ENCODE data around the gene TMEM63C. TPM values are rescaled to one million over a fixed set of nuclear protein-coding genes. Genes with fewer than 3 reads are reported as not detected.
A peak's percentile ranks its signal among the peaks of the same experiment; 100 is the strongest.

Gene TMEM63C
- total RNA-seq, 2 experiments from 2014 or later, result 0.31 to 0.72 TPM

DNA sequence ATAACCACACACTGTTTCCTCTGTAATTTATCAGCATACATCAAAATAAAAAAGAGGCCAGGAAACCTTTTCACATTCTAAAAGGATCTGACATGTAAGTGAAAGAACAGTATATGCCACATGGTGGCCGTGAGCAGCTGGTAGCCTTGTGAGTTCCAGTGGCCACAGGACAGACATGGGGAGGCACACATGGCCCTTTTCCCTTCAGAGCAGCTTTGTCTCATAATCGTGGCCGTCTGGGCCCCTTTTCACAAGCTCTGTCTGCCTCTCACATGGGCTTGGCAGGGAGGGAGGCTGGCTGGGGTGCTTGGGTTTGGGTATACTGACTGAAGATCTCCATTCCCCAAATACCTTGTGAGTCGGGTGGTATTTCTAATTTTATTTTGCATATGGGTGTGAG is 38.5 kb upstream of the TMEM63C start:
- Mint-ChIP-seq H3K4me1 (ENCODE audit: low read depth) (peaks cover 20% of the 10 kb centered on the region), H3K27me3 (ENCODE audit: low read depth) (peaks cover 73% of the 10 kb centered on the region), H3K9me3 (no peaks in the 10 kb centered on the region), H3K27ac (no peak overlapping the region), H3K4me3 (no peak overlapping the region), H3K36me3 (ENCODE audit: low read depth) (no peaks in the 10 kb centered on the region)
- intact Hi-C loops (cut with micrococcal nuclease), result no loop called here
- DNase-seq, result no peak
- CTCF ChIA-PET, result interaction anchor here (0.8 to 2.9 kb wide), 5 partner anchors 8 to 173 kb away, joined by 3 to 17 read pairs (median 10); no protein-coding TSS in a partner anchor

DNA sequence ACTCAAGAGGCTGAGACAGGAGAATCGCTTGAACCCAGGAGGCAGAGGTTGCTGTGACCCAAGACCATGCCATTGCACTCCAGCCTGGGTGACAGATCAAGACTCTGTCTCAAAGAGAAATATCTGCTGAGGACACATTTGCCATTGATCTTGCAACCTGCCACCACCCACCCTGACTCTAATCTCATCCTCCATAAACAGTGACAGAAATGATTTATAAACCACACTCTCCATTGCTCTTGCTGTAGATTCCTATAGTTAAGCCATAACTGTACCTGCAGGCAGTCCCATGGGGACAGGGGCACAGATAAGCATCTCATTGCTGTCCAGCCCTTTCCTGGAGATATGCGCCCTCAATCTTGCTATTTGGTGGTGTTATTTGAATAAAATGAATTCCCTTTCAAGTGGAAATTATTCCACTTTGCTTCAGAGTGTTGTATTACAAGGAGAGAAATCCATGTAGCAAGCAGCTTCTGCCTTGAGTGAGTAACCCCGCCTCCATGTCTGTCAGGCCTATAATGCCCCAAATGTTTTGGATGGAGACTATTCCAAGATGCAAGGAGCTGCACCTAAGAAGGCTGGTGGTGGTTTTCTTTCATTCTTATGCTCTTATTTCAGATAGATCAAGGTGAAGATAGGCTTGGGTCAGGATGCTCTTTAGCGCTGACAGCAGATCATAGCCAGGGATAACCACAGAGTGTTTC is 37.0 kb upstream of the TMEM63C start:
- no peak overlapping the region for H3K27ac Mint-ChIP-seq
- H3K4me3 Mint-ChIP-seq, result no peak overlapping the region
- intact Hi-C loops (cut with micrococcal nuclease), result no loop called here
- H3K36me3 Mint-ChIP-seq (ENCODE audit: low read depth), result no peaks in the 10 kb centered on the region
- H3K4me1 Mint-ChIP-seq (ENCODE audit: low read depth), result peaks cover 14% of the 10 kb centered on the region
- H3K9me3 Mint-ChIP-seq, result no peaks in the 10 kb centered on the region
- peaks cover 65% of the 10 kb centered on the region for H3K27me3 Mint-ChIP-seq (ENCODE audit: low read depth)
- no peak for DNase-seq
- CTCF ChIA-PET, result interaction anchor here (2.2 to 2.9 kb wide), 2 partner anchors 10 to 171 kb away, joined by 10 read pairs; no protein-coding TSS in a partner anchor

DNA sequence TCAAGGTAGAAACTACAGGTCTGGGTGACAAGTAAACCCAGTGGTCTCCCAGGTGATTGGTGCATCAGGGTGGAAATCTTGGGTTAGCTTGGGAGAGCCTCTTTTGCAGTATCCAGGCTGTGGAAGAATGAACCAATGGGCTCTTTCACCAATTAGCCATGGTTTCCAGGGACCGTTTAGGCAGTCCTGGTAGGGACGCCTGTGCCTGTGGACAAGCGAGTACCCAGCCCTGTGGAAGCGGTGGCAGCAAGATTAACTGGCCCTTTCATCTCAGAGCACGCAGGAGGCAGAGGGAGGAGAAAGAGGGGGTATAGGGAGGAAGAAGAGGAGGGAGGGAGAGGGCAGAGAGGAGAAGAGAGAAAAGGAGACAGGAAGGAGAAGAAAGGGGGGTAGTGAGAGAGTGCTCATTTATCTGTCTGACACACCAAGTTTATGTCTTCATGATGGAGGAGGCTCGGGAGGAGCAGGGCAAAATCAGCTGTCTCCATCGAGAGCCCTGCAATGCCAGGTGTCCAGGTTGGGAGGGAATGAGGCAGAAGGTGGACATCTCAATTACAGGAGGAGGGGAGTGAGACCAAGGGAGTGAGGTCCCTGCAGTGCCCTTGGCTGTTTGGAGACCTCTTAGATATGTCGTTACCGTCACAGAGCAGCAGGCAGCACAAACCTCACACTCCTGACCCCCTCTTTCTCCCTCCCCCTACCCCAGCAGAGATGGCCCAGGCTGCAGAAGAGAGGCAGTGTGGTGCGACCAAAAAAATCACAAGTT is 35.4 kb upstream of the TMEM63C start:
- Mint-ChIP-seq H3K27me3 (ENCODE audit: low read depth) (peaks cover 55% of the 10 kb centered on the region), H3K4me3 (no peak overlapping the region), H3K27ac (no peak overlapping the region), H3K9me3 (no peaks in the 10 kb centered on the region), H3K4me1 (ENCODE audit: low read depth) (peaks cover 4% of the 10 kb centered on the region), H3K36me3 (ENCODE audit: low read depth) (no peaks in the 10 kb centered on the region)
- no peak for DNase-seq
- CTCF ChIA-PET, result interaction anchor here (1.1 to 1.5 kb wide), 3 partner anchors 22 to 170 kb away, joined by 3 to 10 read pairs (median 4); no protein-coding TSS in a partner anchor
- intact Hi-C loops (cut with micrococcal nuclease), result no loop called here

DNA sequence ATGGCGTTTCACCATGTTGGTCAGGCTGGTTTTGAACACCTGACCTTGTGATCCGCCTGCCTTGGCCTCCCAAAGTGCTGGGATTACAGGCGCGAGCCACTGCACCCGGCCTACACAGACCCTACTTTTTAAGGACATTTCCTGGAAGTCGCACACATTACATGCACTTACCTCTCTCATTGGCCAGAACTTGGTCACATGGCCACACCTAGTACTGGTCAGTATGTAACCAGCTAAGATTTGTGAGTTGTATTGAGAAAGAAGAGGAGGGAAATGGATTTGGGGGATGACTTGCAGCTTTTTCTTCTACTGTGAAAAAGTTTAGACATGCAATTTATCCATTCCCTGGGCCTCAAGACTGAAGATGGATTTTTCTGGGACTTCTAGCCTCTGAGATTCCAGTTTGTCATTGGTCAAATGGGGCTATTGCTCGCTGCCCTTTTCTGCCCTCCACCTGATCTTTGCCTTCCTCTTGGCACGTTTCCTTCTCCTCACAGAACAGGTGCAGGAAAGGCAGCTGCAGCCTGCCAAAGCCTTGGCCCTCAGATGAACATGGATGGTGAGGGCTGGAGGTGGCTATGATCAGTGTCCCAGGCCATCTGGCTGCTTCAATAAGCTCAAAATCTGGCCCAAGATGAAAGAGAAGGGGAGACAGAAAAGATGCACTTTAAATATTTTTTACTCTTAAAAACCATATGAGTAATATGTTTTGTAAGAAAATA is 32.9 kb upstream of the TMEM63C start:
- intact Hi-C loops (cut with micrococcal nuclease), result no loop called here
- no peaks in the 10 kb centered on the region for H3K36me3 Mint-ChIP-seq (ENCODE audit: low read depth)
- H3K27me3 Mint-ChIP-seq (ENCODE audit: low read depth), result peaks cover 46% of the 10 kb centered on the region

DNA sequence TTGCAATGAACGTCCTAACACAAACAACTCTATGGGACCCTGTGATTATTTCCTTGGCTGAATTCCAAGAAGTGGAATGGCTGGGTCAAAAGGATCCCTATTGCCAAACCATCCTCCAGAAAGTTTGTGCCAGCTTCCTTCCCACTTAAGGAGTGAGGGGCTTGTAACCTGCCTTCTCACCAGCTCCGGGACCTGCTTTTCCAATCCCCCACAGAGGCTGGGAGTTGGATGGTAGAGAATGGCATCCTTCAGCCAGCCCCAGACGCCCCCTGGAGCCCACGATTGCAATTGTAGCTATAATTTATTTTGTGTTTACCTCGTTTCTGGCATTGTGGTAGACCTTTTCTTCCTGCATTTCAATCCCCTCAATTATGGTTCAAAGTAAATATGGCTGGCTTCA is 30.4 kb upstream of the TMEM63C start:
- no peak overlapping the region for H3K27ac Mint-ChIP-seq
- H3K4me3 Mint-ChIP-seq, result no peak overlapping the region
- no peaks in the 10 kb centered on the region for H3K36me3 Mint-ChIP-seq (ENCODE audit: low read depth)
- no peaks in the 10 kb centered on the region for H3K9me3 Mint-ChIP-seq
- peaks cover 32% of the 10 kb centered on the region for H3K27me3 Mint-ChIP-seq (ENCODE audit: low read depth)
- intact Hi-C loops (cut with micrococcal nuclease), result loop anchor here (5.0 kb wide), 1 partner anchor 401 kb away; no protein-coding TSS in a partner anchor
- H3K4me1 Mint-ChIP-seq (ENCODE audit: low read depth), result no peaks in the 10 kb centered on the region
- DNase-seq, result peak; percentile 26
- CTCF ChIA-PET, result interaction anchor here (0.5 to 8.1 kb wide), 19 partner anchors 8 to 446 kb away, joined by 3 to 119 read pairs (median 4); no protein-coding TSS in a partner anchor

More for the DNA sequence above, 32.9 kb upstream of the TMEM63C start:
- no peak for DNase-seq
- H3K9me3 Mint-ChIP-seq, result no peaks in the 10 kb centered on the region
- H3K27ac Mint-ChIP-seq, result no peak overlapping the region
- CTCF ChIA-PET, result interaction anchor here (1.4 to 8.1 kb wide), 7 partner anchors 13 to 273 kb away, joined by 3 to 119 read pairs (median 6); no protein-coding TSS in a partner anchor
- H3K4me3 Mint-ChIP-seq, result no peak overlapping the region
- no peaks in the 10 kb centered on the region for H3K4me1 Mint-ChIP-seq (ENCODE audit: low read depth)

DNA sequence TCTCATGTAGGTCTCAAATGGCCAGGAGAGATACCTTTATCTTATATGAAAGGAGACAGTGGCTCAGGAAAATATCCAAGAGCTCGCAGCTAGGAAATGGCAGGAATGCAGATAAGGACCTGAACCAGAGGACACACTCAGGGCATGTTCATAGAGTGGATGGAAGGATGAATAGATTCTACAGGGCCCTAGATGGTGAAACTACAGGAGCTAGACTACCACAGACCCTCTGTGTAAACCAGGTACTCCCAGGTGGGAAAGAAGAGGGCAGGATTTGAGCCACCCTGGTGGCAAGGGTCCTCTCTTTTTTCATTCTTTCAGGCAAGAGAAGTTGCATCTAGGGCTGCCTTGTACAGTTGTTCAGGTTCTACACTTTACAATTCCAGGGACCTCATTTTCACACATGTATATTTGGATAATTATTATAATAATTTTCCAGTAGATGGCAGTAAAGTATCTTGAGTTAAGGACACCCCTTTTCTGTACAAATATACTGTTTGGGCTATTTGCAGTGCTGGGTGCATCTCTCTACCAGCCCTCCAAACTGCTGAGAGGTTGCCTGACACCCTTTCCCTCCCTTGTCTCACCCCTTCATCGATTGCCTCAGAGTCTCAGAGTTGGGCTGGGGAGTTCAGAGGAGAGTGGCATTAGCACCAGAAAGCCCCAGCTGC is 29.5 kb upstream of the TMEM63C start:
- no peaks in the 10 kb centered on the region for H3K36me3 Mint-ChIP-seq (ENCODE audit: low read depth)
- H3K9me3 Mint-ChIP-seq, result no peaks in the 10 kb centered on the region
- CTCF ChIA-PET, result interaction anchor here (0.5 to 8.1 kb wide), 28 partner anchors 9 to 446 kb away, joined by 3 to 119 read pairs (median 4); no protein-coding TSS in a partner anchor
- intact Hi-C loops (cut with micrococcal nuclease), result loop anchor here (1.0 to 5.0 kb wide), 3 partner anchors 61 to 400 kb away; no protein-coding TSS in a partner anchor
- H3K4me1 Mint-ChIP-seq (ENCODE audit: low read depth), result no peaks in the 10 kb centered on the region
- H3K27me3 Mint-ChIP-seq (ENCODE audit: low read depth), result peaks cover 25% of the 10 kb centered on the region
- DNase-seq, result no peak
- no peak overlapping the region for H3K4me3 Mint-ChIP-seq
- no peak overlapping the region for H3K27ac Mint-ChIP-seq

DNA sequence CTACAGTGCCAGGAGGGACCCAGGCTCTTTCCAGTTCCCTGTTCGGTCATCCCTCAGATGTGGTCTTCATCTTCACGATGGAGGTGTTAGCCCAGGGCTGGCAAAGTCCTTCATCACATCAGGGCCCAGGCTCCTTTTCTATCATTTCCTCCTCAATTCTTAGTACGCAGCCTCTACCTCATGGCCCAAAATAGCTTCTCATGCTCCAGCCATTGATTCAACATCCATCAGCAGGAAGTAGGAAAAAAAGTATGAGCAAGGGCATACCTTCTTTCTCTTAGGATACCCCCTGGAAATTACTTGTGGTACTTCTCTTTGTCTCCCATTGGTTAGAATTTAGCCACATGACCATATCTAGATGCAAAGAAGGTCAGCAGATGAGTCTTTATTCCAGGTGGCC is 27.8 kb upstream of the TMEM63C start:
- Mint-ChIP-seq H3K36me3 (ENCODE audit: low read depth) (no peaks in the 10 kb centered on the region), H3K4me1 (ENCODE audit: low read depth) (no peaks in the 10 kb centered on the region), H3K9me3 (no peaks in the 10 kb centered on the region), H3K27me3 (ENCODE audit: low read depth) (peaks cover 29% of the 10 kb centered on the region), H3K27ac (no peak overlapping the region), H3K4me3 (no peak overlapping the region)
- CTCF ChIA-PET, result interaction anchor here (0.7 to 8.1 kb wide), 8 partner anchors 11 to 636 kb away, joined by 3 to 119 read pairs (median 8); no protein-coding TSS in a partner anchor
- DNase-seq, result no peak
- intact Hi-C loops (cut with micrococcal nuclease), result loop anchor here (5.0 kb wide), 1 partner anchor 398 kb away; no protein-coding TSS in a partner anchor

DNA sequence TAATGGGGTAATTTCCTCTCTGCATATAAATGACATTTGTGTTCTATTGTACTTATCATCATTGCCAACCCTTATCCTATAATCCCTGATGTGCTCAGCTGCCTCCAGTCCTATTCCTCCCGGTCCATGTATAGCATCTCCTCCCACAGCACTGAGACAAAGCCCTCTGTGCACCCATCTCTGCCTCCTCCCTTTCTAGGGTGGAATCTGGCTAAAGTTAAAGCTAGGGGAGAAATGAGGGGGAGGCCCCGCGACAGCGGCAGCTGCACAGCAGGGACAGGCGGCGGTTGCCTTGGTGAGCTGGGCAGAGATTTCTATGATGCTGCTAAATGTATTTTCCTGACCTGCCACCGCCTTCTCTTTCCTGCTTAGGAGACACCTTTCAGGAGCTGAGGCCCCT is 27.2 kb upstream of the TMEM63C start:
- H3K27me3 Mint-ChIP-seq (ENCODE audit: low read depth), result peaks cover 32% of the 10 kb centered on the region
- CTCF ChIA-PET, result interaction anchor here (1.1 to 8.1 kb wide), 3 partner anchors 18 to 161 kb away, joined by 4 to 119 read pairs (median 5); no protein-coding TSS in a partner anchor
- no peaks in the 10 kb centered on the region for H3K36me3 Mint-ChIP-seq (ENCODE audit: low read depth)
- DNase-seq, result no peak
- H3K27ac Mint-ChIP-seq, result no peak overlapping the region
- no peaks in the 10 kb centered on the region for H3K9me3 Mint-ChIP-seq
- intact Hi-C loops (cut with micrococcal nuclease), result loop anchor here (5.0 kb wide), 1 partner anchor 398 kb away; no protein-coding TSS in a partner anchor
- H3K4me1 Mint-ChIP-seq (ENCODE audit: low read depth), result no peaks in the 10 kb centered on the region
- no peak overlapping the region for H3K4me3 Mint-ChIP-seq

DNA sequence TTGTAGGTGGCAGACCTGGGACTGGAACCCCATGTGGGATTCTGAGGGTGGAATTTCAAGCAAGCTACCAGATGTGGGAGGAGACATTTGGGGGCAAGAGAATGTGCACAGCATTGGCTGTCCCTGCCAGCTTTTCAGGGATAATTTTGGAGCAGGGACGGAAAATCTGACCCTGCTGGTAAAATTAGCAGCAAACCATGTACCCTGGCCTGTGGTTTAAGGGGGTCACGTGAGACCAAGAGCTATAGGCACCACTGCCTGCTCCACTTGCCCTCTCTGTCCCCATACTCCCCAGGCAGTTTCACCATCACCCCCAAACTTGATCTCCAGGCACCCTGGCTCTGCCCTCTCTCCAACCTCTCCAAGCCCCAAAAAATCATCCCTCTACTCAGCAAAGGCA is 26.5 kb upstream of the TMEM63C start:
- Mint-ChIP-seq H3K4me1 (ENCODE audit: low read depth) (no peaks in the 10 kb centered on the region), H3K4me3 (no peak overlapping the region), H3K36me3 (ENCODE audit: low read depth) (no peaks in the 10 kb centered on the region), H3K9me3 (no peaks in the 10 kb centered on the region), H3K27me3 (ENCODE audit: low read depth) (peaks cover 32% of the 10 kb centered on the region), H3K27ac (no peak overlapping the region)
- CTCF ChIA-PET, result interaction anchor here (1.1 to 8.1 kb wide), 2 partner anchors 17 to 160 kb away, joined by 5 to 119 read pairs; no protein-coding TSS in a partner anchor
- DNase-seq, result no peak
- intact Hi-C loops (cut with micrococcal nuclease), result no loop called here

DNA sequence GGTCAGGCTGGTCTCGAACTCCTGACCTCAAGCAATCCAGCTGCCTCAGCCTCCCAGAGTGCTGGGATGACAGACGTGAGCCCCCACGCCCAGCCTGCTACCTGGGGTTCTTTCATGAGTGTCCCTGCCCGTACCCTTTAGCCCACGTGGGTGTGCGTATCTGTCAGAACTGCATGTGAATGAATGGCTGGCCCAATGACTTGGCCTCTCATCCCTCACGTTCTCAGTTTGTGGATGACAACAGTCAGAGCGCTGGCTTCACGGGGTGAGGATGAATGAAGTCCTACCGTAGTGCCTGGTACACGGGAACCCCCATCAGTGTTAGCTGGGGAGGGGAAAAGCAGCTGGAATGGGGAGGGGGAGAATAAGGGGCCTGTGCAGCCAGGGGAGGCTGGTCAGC is 23.9 kb upstream of the TMEM63C start:
- no peaks in the 10 kb centered on the region for H3K36me3 Mint-ChIP-seq (ENCODE audit: low read depth)
- no peaks in the 10 kb centered on the region for H3K4me1 Mint-ChIP-seq (ENCODE audit: low read depth)
- H3K27ac Mint-ChIP-seq, result no peak overlapping the region
- intact Hi-C loops (cut with micrococcal nuclease), result no loop called here
- no peaks in the 10 kb centered on the region for H3K9me3 Mint-ChIP-seq
- peaks cover 30% of the 10 kb centered on the region for H3K27me3 Mint-ChIP-seq (ENCODE audit: low read depth)
- no peak for DNase-seq
- CTCF ChIA-PET, result interaction anchor here (1.6 kb wide), 1 partner anchor 159 kb away, joined by 3 read pairs; no protein-coding TSS in a partner anchor
- H3K4me3 Mint-ChIP-seq, result no peak overlapping the region

DNA sequence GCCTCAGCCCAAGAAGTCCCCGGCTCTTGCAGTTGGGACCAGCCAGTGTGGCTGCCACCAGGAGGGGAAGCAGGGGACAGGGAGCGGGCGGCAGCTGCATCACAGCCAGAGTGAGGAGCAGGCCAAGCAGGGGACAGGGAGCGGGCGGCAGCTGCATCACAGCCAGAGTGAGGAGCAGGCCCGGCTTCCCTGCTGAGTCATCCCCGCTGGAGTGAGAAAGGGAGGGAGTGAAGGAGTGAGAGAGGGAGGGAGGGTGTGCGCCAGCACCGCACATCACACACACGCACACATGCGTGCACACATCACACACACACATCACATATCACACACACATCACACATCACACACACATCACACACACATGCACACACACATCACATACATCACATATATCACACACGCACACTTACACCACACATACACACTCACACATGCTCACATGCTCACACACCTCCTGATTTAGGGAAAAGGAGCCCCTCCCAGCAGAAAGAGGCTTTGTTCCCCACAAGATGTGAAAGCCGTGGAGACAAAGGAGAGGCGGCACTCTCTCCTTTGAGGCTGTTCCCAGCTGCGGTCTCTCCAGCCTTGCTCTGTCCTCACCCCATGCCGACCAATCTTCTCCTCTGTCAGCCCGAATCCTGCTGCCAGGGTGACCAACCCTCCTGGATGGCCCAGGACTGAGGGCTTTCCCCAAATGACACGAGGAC is 23.3 kb upstream of the TMEM63C start:
- DNase-seq, result no peak
- Mint-ChIP-seq H3K36me3 (ENCODE audit: low read depth) (no peaks in the 10 kb centered on the region), H3K4me3 (no peak overlapping the region), H3K9me3 (no peaks in the 10 kb centered on the region), H3K27me3 (ENCODE audit: low read depth) (peaks cover 25% of the 10 kb centered on the region), H3K4me1 (ENCODE audit: low read depth) (no peaks in the 10 kb centered on the region), H3K27ac (no peak overlapping the region)
- CTCF ChIA-PET, result interaction anchor here (1.6 kb wide), 1 partner anchor 158 kb away, joined by 3 read pairs; no protein-coding TSS in a partner anchor
- intact Hi-C loops (cut with micrococcal nuclease), result no loop called here

Data from activated naive CD4-positive, alpha-beta T cell treated with anti-CD3 and anti-CD28 coated beads for 36 hours (primary cell).